GM18498 (cell line): ENCODE data around the gene AP2B1.

ENCODE experiments used
- ATAC-seq: cut with Tn5 transposase; IDR thresholded peaks from one replicate; pipeline ENCODE4 v1.9.1; 2021; ENCODE audit warnings: mild to moderate bottlenecking, moderate library complexity; ENCODE audit not compliant: unreplicated experiment

Gene AP2B1

GRCh38 chr17:35726953-35727460, 139.9 kb downstream of the AP2B1 start:
- ATAC-seq: no peak

- ATAC-seq: no peak
Observed at GRCh38 chr17:35727635-35728034, 140.5 kb downstream of the AP2B1 start.

GRCh38 chr17:35728551-35728950, 141.4 kb downstream of the AP2B1 start:
- ATAC-seq: no peak

GRCh38 chr17:35729405-35729833, 142.3 kb downstream of the AP2B1 start:
- no peak for ATAC-seq

GRCh38 chr17:35730400-35731005, 143.4 kb downstream of the AP2B1 start:
- no peak for ATAC-seq

- no peak for ATAC-seq
Observed at GRCh38 chr17:35731239-35731916, 144.3 kb downstream of the AP2B1 start, which contains the start of gene RASL10B. RASL10B (plus strand) TSS chr17:35731639; CDS start chr17:35735185, 3,546 bp downstream.

- ATAC-seq: no peak
Observed at GRCh38 chr17:35731917-35732805, 145.0 kb downstream of the AP2B1 start.

GRCh38 chr17:35732806-35733136, 145.6 kb downstream of the AP2B1 start:
- ATAC-seq: no peak

- no peak for ATAC-seq
Observed at GRCh38 chr17:35733366-35733765, 146.2 kb downstream of the AP2B1 start.

GRCh38 chr17:35734396-35734795, 147.3 kb downstream of the AP2B1 start:
- no peak for ATAC-seq

GRCh38 chr17:35735036-35735805, 148.1 kb downstream of the AP2B1 start:
- ATAC-seq: no peak

GRCh38 chr17:35736236-35736635, 149.1 kb downstream of the AP2B1 start:
- ATAC-seq: no peak

GRCh38 chr17:35738519-35739133, 151.5 kb downstream of the AP2B1 start:
- ATAC-seq: no peak

- no peak for ATAC-seq
Observed at GRCh38 chr17:35740216-35740615, 153.1 kb downstream of the AP2B1 start.

GRCh38 chr17:35740997-35741931, 154.1 kb downstream of the AP2B1 start:
- no peak for ATAC-seq

GRCh38 chr17:35742496-35742895, 155.4 kb downstream of the AP2B1 start:
- no peak for ATAC-seq

- ATAC-seq: no peak
Observed at GRCh38 chr17:35742896-35743477, 155.9 kb downstream of the AP2B1 start.

GRCh38 chr17:35743626-35744328, 156.7 kb downstream of the AP2B1 start:
- no peak for ATAC-seq
